ENCODE measurements around the gene TIE1.

The TIE1 gene

GRCh38 chr1:43312663-43313515 is 12.1 kb downstream of the TIE1 start:
- DNase-seq (ENCODE audit: low spot score) = no peak

GRCh38 chr1:43313771-43314170 is 13.0 kb downstream of the TIE1 start:
- DNase-seq (ENCODE audit: low spot score) = no peak

GRCh38 chr1:43314233-43314632 is 13.5 kb downstream of the TIE1 start:
- DNase-seq (ENCODE audit: low spot score) = no peak

GRCh38 chr1:43315481-43315880 is 14.7 kb downstream of the TIE1 start:
- no peak for DNase-seq (ENCODE audit: low spot score)

- no peak for DNase-seq (ENCODE audit: low spot score)
These were observed 15.4 kb downstream of the TIE1 start for GRCh38 chr1:43315963-43316737.

- DNase-seq (ENCODE audit: low spot score) = no peak
These were observed 16.1 kb downstream of the TIE1 start for GRCh38 chr1:43316738-43317520.

- DNase-seq (ENCODE audit: low spot score) = no peak
These were observed 17.2 kb downstream of the TIE1 start for GRCh38 chr1:43317817-43318471.

- DNase-seq (ENCODE audit: low spot score) = no peak
These were observed 18.0 kb downstream of the TIE1 start for GRCh38 chr1:43318831-43319230.

- no peak for DNase-seq (ENCODE audit: low spot score)
These were observed 18.5 kb downstream of the TIE1 start for GRCh38 chr1:43319288-43319687.

GRCh38 chr1:43319766-43320165 is 19.0 kb downstream of the TIE1 start:
- DNase-seq (ENCODE audit: low spot score) = no peak

GRCh38 chr1:43321331-43321891 is 20.6 kb downstream of the TIE1 start:
- DNase-seq (ENCODE audit: low spot score) = no peak

- DNase-seq (ENCODE audit: low spot score) = no peak
These were observed 21.7 kb downstream of the TIE1 start for GRCh38 chr1:43322506-43322905.

GRCh38 chr1:43324810-43325209 is 24.0 kb downstream of the TIE1 start:
- no peak for DNase-seq (ENCODE audit: low spot score)

GRCh38 chr1:43325381-43325780 is 24.6 kb downstream of the TIE1 start:
- DNase-seq (ENCODE audit: low spot score) = no peak

- no peak for DNase-seq (ENCODE audit: low spot score)
These were observed 26.9 kb downstream of the TIE1 start for GRCh38 chr1:43327549-43328292.

- DNase-seq (ENCODE audit: low spot score) = no peak
These were observed 29.4 kb downstream of the TIE1 start for GRCh38 chr1:43329995-43330751.

- no peak for DNase-seq (ENCODE audit: low spot score)
These were observed 30.9 kb downstream of the TIE1 start for GRCh38 chr1:43331688-43332087.

- no peak for DNase-seq (ENCODE audit: low spot score)
These were observed 33.8 kb downstream of the TIE1 start for GRCh38 chr1:43334453-43335205.

GRCh38 chr1:43337588-43337987 is 36.8 kb downstream of the TIE1 start, which contains the start of gene MPL:
TSS of gene MPL (plus strand) at chr1:43337818. CDS start at chr1:43337849, 31 bp downstream.
- no peak for DNase-seq (ENCODE audit: low spot score)

Data from CD4-positive, alpha-beta T cell treated with Interleukin-2 at 100 ng/mL for 4 hours (primary cell).